Peyer's patch (tissue), 4 donors: ENCODE measurements around the gene MCU.

Source experiments
- POLR2A ChIP-seq, 2 donors: fragments of 450-650 bp; IDR thresholded peaks; one replicate each; pipeline ENCODE4 v1.5.1; 2017; ENCODE audit warnings: antibody characterized with exemption in 2 of 2, mild to moderate bottlenecking in 2 of 2, moderate library complexity in 2 of 2
- TF ChIP-seq, protein P1 (sequence below), 6 experiments: fragments of 450-650 bp in 4 of 6; fragments of 200-600 bp in 2 of 6; sonication (generic) in 1 of 6; IDR thresholded peaks; one replicate each; pipeline ENCODE4 v1.5.1; 2017 to 2019; ENCODE audit warnings: antibody characterized with exemption in 6 of 6, mild to moderate bottlenecking in 3 of 6, moderate library complexity in 1 of 6

DNA sequence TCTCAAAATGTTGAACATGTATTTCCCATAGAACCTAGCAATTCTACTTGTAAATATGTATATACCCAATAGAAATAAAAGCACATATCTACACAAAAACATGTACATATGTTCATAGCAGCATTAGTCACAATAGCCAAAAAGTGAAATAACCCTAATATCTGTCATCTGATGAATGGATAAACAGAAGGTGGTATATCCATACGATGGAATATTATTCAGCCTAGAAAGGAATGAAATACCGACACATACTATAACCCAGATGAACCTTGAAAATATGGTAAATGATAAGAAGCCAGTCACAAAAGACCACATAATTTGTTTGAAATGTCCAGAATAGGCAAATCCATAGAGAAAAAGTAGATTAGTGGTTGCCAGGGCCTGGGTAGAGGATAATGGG, 87.9 kb downstream of the MCU start:
- TF ChIP-seq POLR2A (IDR thresholded peaks at IDR 0.05) = no peak
- TF ChIP-seq, protein P1, sequence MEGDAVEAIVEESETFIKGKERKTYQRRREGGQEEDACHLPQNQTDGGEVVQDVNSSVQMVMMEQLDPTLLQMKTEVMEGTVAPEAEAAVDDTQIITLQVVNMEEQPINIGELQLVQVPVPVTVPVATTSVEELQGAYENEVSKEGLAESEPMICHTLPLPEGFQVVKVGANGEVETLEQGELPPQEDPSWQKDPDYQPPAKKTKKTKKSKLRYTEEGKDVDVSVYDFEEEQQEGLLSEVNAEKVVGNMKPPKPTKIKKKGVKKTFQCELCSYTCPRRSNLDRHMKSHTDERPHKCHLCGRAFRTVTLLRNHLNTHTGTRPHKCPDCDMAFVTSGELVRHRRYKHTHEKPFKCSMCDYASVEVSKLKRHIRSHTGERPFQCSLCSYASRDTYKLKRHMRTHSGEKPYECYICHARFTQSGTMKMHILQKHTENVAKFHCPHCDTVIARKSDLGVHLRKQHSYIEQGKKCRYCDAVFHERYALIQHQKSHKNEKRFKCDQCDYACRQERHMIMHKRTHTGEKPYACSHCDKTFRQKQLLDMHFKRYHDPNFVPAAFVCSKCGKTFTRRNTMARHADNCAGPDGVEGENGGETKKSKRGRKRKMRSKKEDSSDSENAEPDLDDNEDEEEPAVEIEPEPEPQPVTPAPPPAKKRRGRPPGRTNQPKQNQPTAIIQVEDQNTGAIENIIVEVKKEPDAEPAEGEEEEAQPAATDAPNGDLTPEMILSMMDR (IDR thresholded peaks at IDR 0.05) = no peak
